ENCODE results near the gene DGLUCY. TPM values are rescaled to one million over a fixed set of nuclear protein-coding genes. Genes with fewer than 3 reads are reported as not detected.

DGLUCY gene, protein sequence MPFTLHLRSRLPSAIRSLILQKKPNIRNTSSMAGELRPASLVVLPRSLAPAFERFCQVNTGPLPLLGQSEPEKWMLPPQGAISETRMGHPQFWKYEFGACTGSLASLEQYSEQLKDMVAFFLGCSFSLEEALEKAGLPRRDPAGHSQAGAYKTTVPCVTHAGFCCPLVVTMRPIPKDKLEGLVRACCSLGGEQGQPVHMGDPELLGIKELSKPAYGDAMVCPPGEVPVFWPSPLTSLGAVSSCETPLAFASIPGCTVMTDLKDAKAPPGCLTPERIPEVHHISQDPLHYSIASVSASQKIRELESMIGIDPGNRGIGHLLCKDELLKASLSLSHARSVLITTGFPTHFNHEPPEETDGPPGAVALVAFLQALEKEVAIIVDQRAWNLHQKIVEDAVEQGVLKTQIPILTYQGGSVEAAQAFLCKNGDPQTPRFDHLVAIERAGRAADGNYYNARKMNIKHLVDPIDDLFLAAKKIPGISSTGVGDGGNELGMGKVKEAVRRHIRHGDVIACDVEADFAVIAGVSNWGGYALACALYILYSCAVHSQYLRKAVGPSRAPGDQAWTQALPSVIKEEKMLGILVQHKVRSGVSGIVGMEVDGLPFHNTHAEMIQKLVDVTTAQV
- total RNA-seq (ENCODE audit: low replicate concordance): 33.4 and 86.1 TPM in 2 replicates

DNA sequence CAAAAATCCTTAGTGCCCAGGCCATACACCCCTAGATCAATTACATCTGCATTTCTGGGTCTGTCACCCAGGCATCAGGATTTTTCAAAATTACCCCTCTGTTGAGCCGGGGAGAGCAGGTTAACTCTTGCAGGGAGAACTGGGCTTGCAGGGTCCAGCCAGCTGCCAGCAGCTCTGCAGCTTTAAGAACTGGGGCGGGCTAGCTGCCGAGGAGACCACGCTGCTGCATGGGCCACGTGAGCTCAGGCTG lies at the start of gene DGLUCY:
DGLUCY (plus strand) TSS at position 245 of the 250 bp plus-strand sequence. CDS start 46,222 bp downstream, outside the sequence.

GRCh38 chr14:91244501-91244901 lies 130.6 kb downstream of the DGLUCY start, which contains the start of gene GPR68:
Gene GPR68 (minus strand): TSS chr14:91244704. CDS start chr14:91235050, 9,654 bp downstream.

Other genes starting within 250 kb of the DGLUCY start
- gene RPS6KA5, start 53.4 kb upstream of the DGLUCY start, total RNA-seq (ENCODE audit: low replicate concordance): 0.59 and 2.6 TPM in 2 replicates
- gene GPR68, start 130.6 kb downstream of the DGLUCY start, total RNA-seq (ENCODE audit: low replicate concordance): 7.1 and 15.6 TPM in 2 replicates

All from smooth muscle cell of the coronary artery (primary cell).